GM12878 (cell line): ENCODE data around the gene MRPL2. TPM values are rescaled to one million over a fixed set of nuclear protein-coding genes. Genes with fewer than 3 reads are reported as not detected.

Experiments
- ATAC-seq: fragments of 200-7000 bp; cut with Tn5 transposase; 3 replicates; pipeline ENCODE4 v1.9.1; 2020; ENCODE audit warnings: mild to moderate bottlenecking, moderate library complexity
- BruUV-seq: library from RNA; stranded (reverse); fragments of 400-500 nt; replicated peaks from 2 replicates; lab custom pipeline; 2021; lab: Mats Ljungman, UMichigan
- CTCF ChIA-PET: fragments of 300-600 bp; sonication (Branson Sonifier 250); formaldehyde crosslinking; extraction: SDS; loops from one replicate; lab custom pipeline; 2021; ENCODE audit warnings: inconsistent platforms; lab: Yijun Ruan, JAX
- POLR2A ChIA-PET: fragments of 350-600 bp; formaldehyde crosslinking; extraction: SDS; loops from one replicate; lab custom pipeline; 2021; ENCODE audit warnings: inconsistent platforms; lab: Charles Lee
- RAD21 ChIA-PET: fragments of 300-600 bp; sonication (Branson Sonifier 250); formaldehyde crosslinking; loops from one replicate; lab custom pipeline; 2023; ENCODE audit warnings: antibody characterized with exemption; ENCODE audit not compliant: unreplicated experiment; lab: Charles Lee
- SMC1A ChIA-PET: fragments of 300-600 bp; sonication (Branson Sonifier 250); formaldehyde crosslinking; loops from one replicate; lab custom pipeline; 2023; ENCODE audit not compliant: unreplicated experiment, uncharacterized antibody; lab: Charles Lee
- DNase-seq: peaks from one replicate; pipeline ENCODE4 v3.0.0-alpha.2; 2011; ENCODE audit warnings: low read depth, low spot score
- FAIRE-seq: peaks from 3 replicates; lab custom pipeline; 2011; peaks lifted over from hg19 to GRCh38; lab: Jason Lieb, UNC
- H2AFZ ChIP-seq: 2 replicates; pipeline ENCODE4 v1.6.0; 2011; ENCODE audit warnings: low read depth, low read length, control low read depth; ENCODE audit not compliant: control insufficient read depth
- H3K27ac ChIP-seq: 2 replicates; pipeline ENCODE4 v1.5.1; 2011; ENCODE audit warnings: control low read depth; ENCODE audit not compliant: control insufficient read depth, insufficient read depth
- H3K27me3 ChIP-seq, 2 experiments: replicated peaks in 1 of 2; 2 replicates each; pipeline versions ENCODE4 v1.6.0 to v1.6.1; 2011; ENCODE audit warnings: low read length in 1 of 2; ENCODE audit not compliant: control insufficient read depth in 2 of 2, insufficient read depth in 2 of 2
- H3K36me3 ChIP-seq, 2 experiments: 2 replicates each; pipeline ENCODE4 v1.5.1; 2011; ENCODE audit warnings: low read length in 1 of 2; ENCODE audit not compliant: control insufficient read depth in 2 of 2, insufficient read depth in 2 of 2
- H3K4me1 ChIP-seq: 2 replicates; pipeline ENCODE4 v1.6.1; 2011; ENCODE audit warnings: mild to moderate bottlenecking, low read length, moderate library complexity, mixed read lengths; ENCODE audit not compliant: control insufficient read depth, insufficient read depth
- H3K4me2 ChIP-seq: 2 replicates; pipeline ENCODE4 v1.6.0; 2011; ENCODE audit warnings: control low read depth; ENCODE audit not compliant: control insufficient read depth, insufficient read depth
- H3K4me3 ChIP-seq: fragments of 200-600 bp; sonication (generic); 2 replicates; pipeline ENCODE4 v1.5.1; 2016
- H3K79me2 ChIP-seq: 2 replicates; pipeline ENCODE4 v1.6.0; 2011; ENCODE audit warnings: low read length; ENCODE audit not compliant: control insufficient read depth, insufficient read depth
- H3K9ac ChIP-seq: 2 replicates; pipeline ENCODE4 v1.8.0; 2011; ENCODE audit warnings: low read length, control low read depth, mixed read lengths; ENCODE audit not compliant: control insufficient read depth, insufficient read depth
- H3K9me3 ChIP-seq: replicated peaks from 3 replicates; pipeline ENCODE4 v1.5.1; 2011; ENCODE audit warnings: mild to moderate bottlenecking, low read length; ENCODE audit not compliant: control insufficient read depth, insufficient read depth
- H4K20me1 ChIP-seq: 2 replicates; pipeline ENCODE4 v1.6.0; 2011; ENCODE audit not compliant: control insufficient read depth, insufficient read depth
- CEBPB ChIP-seq, 2 experiments: fragments of 150-350 bp in 1 of 2; IDR thresholded peaks; 2 replicates each; pipeline ENCODE4 v1.6.1; 2012 to 2014; ENCODE audit warnings: low read depth in 2 of 2, low read length in 2 of 2, borderline replicate concordance in 1 of 2, inconsistent platforms in 1 of 2
- EGR1 ChIP-seq, 2 experiments: IDR thresholded peaks; 1 replicate in 1 of 2; 2 replicates in 1 of 2; pipeline ENCODE4 v1.6.1; 2011 to 2012; ENCODE audit warnings: low read depth in 2 of 2, low read length in 2 of 2, borderline replicate concordance in 1 of 2, mild to moderate bottlenecking in 1 of 2, moderate library complexity in 1 of 2
- FOS ChIP-seq: IDR thresholded peaks from 3 replicates; pipeline ENCODE4 v1.6.1; 2011; ENCODE audit warnings: borderline replicate concordance; ENCODE audit not compliant: insufficient read length; ENCODE audit errors: extremely low read depth
- FOXM1 ChIP-seq: IDR thresholded peaks from 2 replicates; pipeline ENCODE4 v1.6.1; 2012; ENCODE audit warnings: low read depth, mild to moderate bottlenecking, inconsistent platforms, low read length, moderate library complexity
- HCFC1 ChIP-seq: fragments of 150-350 bp; IDR thresholded peaks from 2 replicates; pipeline ENCODE4 v1.6.1; 2014; ENCODE audit warnings: low read length
- PAX5 ChIP-seq: IDR thresholded peaks from 2 replicates; pipeline ENCODE4 v1.6.1; 2011; ENCODE audit warnings: low read depth, low read length, borderline replicate concordance
- POU2F2 ChIP-seq: IDR thresholded peaks from 3 replicates; pipeline ENCODE4 v1.6.1; 2011; ENCODE audit warnings: low read depth, mild to moderate bottlenecking, low read length, borderline replicate concordance
- RB1 ChIP-seq: fragments of 450-650 bp; formaldehyde crosslinking; IDR thresholded peaks from 2 replicates; pipeline ENCODE4 v1.6.1; 2017; ENCODE audit warnings: mild to moderate bottlenecking, borderline replicate concordance
- RELA ChIP-seq: fragments of 450-650 bp; IDR thresholded peaks from 2 replicates; pipeline ENCODE4 v1.8.0; 2014; ENCODE audit warnings: borderline replicate concordance; ENCODE audit not compliant: partially characterized antibody
- SPI1 ChIP-seq: IDR thresholded peaks from 2 replicates; pipeline ENCODE4 v1.6.1; 2011; ENCODE audit warnings: low read depth, mild to moderate bottlenecking, low read length, moderate library complexity, borderline replicate concordance; ENCODE audit not compliant: insufficient read depth
- STAT3 ChIP-seq: IDR thresholded peaks from 2 replicates; pipeline ENCODE4 v1.6.1; 2011; ENCODE audit warnings: low read depth, low read length, improper control_type of control experiment
- TBL1XR1 ChIP-seq: IDR thresholded peaks from 2 replicates; pipeline ENCODE4 v1.6.1; 2012; ENCODE audit warnings: low read depth, low read length, improper control_type of control experiment
- TCF3 ChIP-seq: IDR thresholded peaks from 2 replicates; pipeline ENCODE4 v1.6.1; 2012; ENCODE audit warnings: low read depth, mild to moderate bottlenecking, low read length, borderline replicate concordance; ENCODE audit not compliant: insufficient read depth
- YY1 ChIP-seq: IDR thresholded peaks from 2 replicates; pipeline ENCODE4 v1.6.1; 2011; ENCODE audit warnings: low read depth, mild to moderate bottlenecking, low read length
- in situ Hi-C: fragments of 300-500 bp; cut with MboI; formaldehyde crosslinking; loops from 9 replicates; pipeline ENCODE4 v1.14.3; 2018; ENCODE audit warnings: mixed read lengths
- intact Hi-C: fragments of 100-400 bp; cut with micrococcal nuclease; formaldehyde crosslinking; loops from one replicate; pipeline ENCODE4 v1.14.2; 2022; ENCODE audit not compliant: unreplicated experiment
- polyA plus RNA-seq, 11 experiments: library from polyadenylated mRNA; depleted of rRNA in 4 of 11; unstranded in 6 of 11; stranded (reverse) in 5 of 11; fragments of >200 nt; fragmentation: Nextera tagmentation in 4 of 11; fragmentation: Illumina TruSeq in 1 of 11; extraction: Ambion mirVana in 4 of 11; extraction: Trizol in 1 of 11; gene quantifications; 1 replicate in 1 of 11; 2 replicates in 10 of 11; pipeline versions ENCODE4 v1.2.1 to v1.2.3, GENCODE V29; 2011 to 2016; ENCODE audit warnings: inconsistent platforms in 2 of 11, missing spikeins in 2 of 11, low read depth in 1 of 11
- total RNA-seq, 4 experiments: library from RNA; depleted of rRNA in 3 of 4; stranded (reverse); fragments of >200 nt in 3 of 4; fragmentation: Illumina TruSeq in 1 of 4; extraction: Trizol in 1 of 4; gene quantifications; 2 replicates each; pipeline versions ENCODE4 v1.2.1 to v1.2.3, GENCODE V29; 2013 to 2021
- TF ChIP-seq, protein P1 (sequence below): fragments of 150-350 bp; IDR thresholded peaks from 2 replicates; pipeline ENCODE4 v1.6.1; 2016; ENCODE audit warnings: low read depth, low read length
- TF ChIP-seq, protein P2 (sequence below): IDR thresholded peaks from 2 replicates; pipeline ENCODE4 v1.6.1; 2011; ENCODE audit warnings: borderline replicate concordance, low read depth, mild to moderate bottlenecking, moderate library complexity, low read length; ENCODE audit not compliant: insufficient read depth, poor library complexity, severe bottlenecking

The MRPL2 gene
- total and polyA plus RNA-seq, 10 of the 15 experiments (the other 5 are each of a cell fraction or from before 2014, with no cell fraction given): 29.7 to 125 (median 50.2) TPM

DNA sequence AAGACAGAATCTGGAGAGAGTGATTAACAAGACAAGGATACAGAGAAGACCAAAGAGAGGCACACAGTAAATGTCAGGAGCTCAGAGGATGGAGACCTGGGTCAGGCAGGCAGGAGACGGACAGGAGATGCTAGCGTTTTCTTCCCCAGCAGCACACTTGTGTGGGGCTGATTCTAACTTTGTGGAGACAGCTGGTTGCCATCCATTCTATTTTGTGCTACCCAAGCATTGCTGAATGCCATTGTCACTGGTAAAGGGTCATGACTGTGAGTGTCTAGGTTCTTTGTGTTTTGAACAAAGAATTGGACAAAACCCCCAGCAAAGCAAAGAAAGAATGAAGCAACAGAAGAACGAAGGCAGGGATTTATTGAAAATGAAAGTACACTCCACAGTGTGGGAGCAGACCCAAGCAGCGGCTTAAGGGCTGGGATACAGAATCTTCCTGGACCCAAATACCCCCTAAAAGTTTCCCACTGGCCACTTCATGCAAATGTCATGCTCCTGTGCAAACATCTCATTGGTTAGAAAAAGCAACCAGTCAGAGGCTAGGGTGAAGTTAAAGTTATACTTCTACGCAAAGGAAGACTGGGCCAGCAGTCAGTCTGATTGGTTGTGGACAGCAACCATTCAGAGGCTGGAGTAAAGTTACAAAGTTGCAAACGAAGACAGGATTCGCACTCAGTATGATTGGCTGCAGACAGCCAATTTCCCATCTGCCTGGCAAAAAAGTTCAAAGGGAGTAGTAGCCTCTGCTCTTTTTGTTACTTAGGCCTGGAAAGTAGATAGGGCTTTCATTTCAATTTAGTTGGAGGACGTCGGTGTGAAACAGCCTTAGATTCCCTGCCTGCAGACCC, 34.4 kb upstream of the MRPL2 start (continued):
- TF ChIP-seq SPI1 (no peak), RELA (no peak)
- TF ChIP-seq, protein P1, sequence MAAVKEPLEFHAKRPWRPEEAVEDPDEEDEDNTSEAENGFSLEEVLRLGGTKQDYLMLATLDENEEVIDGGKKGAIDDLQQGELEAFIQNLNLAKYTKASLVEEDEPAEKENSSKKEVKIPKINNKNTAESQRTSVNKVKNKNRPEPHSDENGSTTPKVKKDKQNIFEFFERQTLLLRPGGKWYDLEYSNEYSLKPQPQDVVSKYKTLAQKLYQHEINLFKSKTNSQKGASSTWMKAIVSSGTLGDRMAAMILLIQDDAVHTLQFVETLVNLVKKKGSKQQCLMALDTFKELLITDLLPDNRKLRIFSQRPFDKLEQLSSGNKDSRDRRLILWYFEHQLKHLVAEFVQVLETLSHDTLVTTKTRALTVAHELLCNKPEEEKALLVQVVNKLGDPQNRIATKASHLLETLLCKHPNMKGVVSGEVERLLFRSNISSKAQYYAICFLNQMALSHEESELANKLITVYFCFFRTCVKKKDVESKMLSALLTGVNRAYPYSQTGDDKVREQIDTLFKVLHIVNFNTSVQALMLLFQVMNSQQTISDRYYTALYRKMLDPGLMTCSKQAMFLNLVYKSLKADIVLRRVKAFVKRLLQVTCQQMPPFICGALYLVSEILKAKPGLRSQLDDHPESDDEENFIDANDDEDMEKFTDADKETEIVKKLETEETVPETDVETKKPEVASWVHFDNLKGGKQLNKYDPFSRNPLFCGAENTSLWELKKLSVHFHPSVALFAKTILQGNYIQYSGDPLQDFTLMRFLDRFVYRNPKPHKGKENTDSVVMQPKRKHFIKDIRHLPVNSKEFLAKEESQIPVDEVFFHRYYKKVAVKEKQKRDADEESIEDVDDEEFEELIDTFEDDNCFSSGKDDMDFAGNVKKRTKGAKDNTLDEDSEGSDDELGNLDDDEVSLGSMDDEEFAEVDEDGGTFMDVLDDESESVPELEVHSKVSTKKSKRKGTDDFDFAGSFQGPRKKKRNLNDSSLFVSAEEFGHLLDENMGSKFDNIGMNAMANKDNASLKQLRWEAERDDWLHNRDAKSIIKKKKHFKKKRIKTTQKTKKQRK: no peak

DNA sequence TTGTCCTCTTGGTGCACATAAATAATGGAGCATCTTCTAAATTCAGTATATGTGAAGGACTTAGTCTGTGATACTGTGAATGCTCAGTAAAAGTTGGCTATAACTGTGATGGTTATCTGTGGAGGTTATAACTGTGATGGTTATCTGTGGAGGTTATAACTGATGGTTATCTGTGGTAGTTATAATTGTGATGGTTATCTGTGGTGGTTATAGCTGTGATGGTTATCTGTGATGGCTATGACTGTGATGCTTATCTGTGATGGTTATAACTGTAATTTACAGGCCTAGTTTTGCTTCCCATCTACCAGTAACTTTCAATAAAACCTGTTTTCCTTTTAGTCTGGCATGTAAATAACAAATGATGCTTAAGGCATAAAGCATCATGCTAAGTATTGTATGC, 33.4 kb upstream of the MRPL2 start:
- H3K9ac ChIP-seq: no peak overlapping the region
- SMC1A ChIA-PET: no interaction called here
- H3K27me3 ChIP-seq: no peaks in the 10 kb centered on the region
- H3K27ac ChIP-seq: no peak overlapping the region
- H3K9me3 ChIP-seq: no peaks in the 10 kb centered on the region
- DNase-seq (no peak), FAIRE-seq (no peak), ATAC-seq (no peak)
- peaks cover 19% of the 10 kb centered on the region for H3K4me1 ChIP-seq
- intact Hi-C loops: no loop called here
- H3K4me3 ChIP-seq: no peak overlapping the region
- no peaks in the 10 kb centered on the region for H3K79me2 ChIP-seq
- no peaks in the 10 kb centered on the region for H4K20me1 ChIP-seq
- H3K4me2 ChIP-seq: no peak overlapping the region
- BruUV-seq: no TSS peak
- in situ Hi-C loops: no loop called here
- H2AFZ ChIP-seq: no peak overlapping the region
- CTCF ChIA-PET: interaction anchor here (0.6 kb wide), 1 partner anchor 1228 kb away, joined by 4 read pairs; no protein-coding TSS in a partner anchor
- POLR2A ChIA-PET: no interaction called here
- RAD21 ChIA-PET: no interaction called here
- TF ChIP-seq RB1: no peak
- no peak for TF ChIP-seq POU2F2
- TF ChIP-seq HCFC1: no peak
- no peak for TF ChIP-seq TCF3
- TF ChIP-seq FOXM1: no peak
- no peak for TF ChIP-seq FOS
- TF ChIP-seq CEBPB (IDR thresholded peaks at IDR 0.05; ENCODE audit: borderline replicate concordance in 1 of 2, low read depth in 2 of 2, low read length in 2 of 2): no peak
- TF ChIP-seq, protein P2, sequence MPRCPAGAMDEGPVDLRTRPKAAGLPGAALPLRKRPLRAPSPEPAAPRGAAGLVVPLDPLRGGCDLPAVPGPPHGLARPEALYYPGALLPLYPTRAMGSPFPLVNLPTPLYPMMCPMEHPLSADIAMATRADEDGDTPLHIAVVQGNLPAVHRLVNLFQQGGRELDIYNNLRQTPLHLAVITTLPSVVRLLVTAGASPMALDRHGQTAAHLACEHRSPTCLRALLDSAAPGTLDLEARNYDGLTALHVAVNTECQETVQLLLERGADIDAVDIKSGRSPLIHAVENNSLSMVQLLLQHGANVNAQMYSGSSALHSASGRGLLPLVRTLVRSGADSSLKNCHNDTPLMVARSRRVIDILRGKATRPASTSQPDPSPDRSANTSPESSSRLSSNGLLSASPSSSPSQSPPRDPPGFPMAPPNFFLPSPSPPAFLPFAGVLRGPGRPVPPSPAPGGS: no peak
- no peak for TF ChIP-seq PAX5
- no peak for TF ChIP-seq TBL1XR1
- no peak for TF ChIP-seq STAT3
- no peak for TF ChIP-seq YY1
- no peak for TF ChIP-seq EGR1 (IDR thresholded peaks at IDR 0.05; ENCODE audit: borderline replicate concordance in 1 of 2, low read depth in 2 of 2, low read length in 2 of 2)
- no peaks in the 10 kb centered on the region for H3K36me3 ChIP-seq
